Amniotic epithelial cell (primary cell): Measurements from ENCODE around the gene NUAK2.

ENCODE experiments used
- DNase-seq: peaks from one replicate; pipeline ENCODE4 v3.0.0-alpha.2; 2010; ENCODE audit warnings: low read depth

Gene NUAK2

GRCh38 chr1:205255941-205256780 is 65.4 kb downstream of the NUAK2 start:
- DNase-seq: peak; percentile 66
